D721Med (cell line): ENCODE measurements around the gene AGPAT1.
A peak's percentile ranks its signal among the peaks of the same experiment; 100 is the strongest.

Experiments used
- DNase-seq: peaks from one replicate; pipeline ENCODE4 v3.0.0; 2011; ENCODE audit warnings: low spot score; ENCODE audit not compliant: insufficient read length
- FAIRE-seq: peaks from 2 replicates; lab custom pipeline; 2011; peaks lifted over from hg19 to GRCh38; lab: Jason Lieb, UNC
- TF ChIP-seq, protein P1 (sequence below): IDR thresholded peaks from 2 replicates; pipeline ENCODE4 v1.5.1; 2012; ENCODE audit warnings: mild to moderate bottlenecking, control low read depth; ENCODE audit not compliant: insufficient read depth; ENCODE audit errors: missing control alignments

AGPAT1 gene, protein sequence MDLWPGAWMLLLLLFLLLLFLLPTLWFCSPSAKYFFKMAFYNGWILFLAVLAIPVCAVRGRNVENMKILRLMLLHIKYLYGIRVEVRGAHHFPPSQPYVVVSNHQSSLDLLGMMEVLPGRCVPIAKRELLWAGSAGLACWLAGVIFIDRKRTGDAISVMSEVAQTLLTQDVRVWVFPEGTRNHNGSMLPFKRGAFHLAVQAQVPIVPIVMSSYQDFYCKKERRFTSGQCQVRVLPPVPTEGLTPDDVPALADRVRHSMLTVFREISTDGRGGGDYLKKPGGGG

DNA sequence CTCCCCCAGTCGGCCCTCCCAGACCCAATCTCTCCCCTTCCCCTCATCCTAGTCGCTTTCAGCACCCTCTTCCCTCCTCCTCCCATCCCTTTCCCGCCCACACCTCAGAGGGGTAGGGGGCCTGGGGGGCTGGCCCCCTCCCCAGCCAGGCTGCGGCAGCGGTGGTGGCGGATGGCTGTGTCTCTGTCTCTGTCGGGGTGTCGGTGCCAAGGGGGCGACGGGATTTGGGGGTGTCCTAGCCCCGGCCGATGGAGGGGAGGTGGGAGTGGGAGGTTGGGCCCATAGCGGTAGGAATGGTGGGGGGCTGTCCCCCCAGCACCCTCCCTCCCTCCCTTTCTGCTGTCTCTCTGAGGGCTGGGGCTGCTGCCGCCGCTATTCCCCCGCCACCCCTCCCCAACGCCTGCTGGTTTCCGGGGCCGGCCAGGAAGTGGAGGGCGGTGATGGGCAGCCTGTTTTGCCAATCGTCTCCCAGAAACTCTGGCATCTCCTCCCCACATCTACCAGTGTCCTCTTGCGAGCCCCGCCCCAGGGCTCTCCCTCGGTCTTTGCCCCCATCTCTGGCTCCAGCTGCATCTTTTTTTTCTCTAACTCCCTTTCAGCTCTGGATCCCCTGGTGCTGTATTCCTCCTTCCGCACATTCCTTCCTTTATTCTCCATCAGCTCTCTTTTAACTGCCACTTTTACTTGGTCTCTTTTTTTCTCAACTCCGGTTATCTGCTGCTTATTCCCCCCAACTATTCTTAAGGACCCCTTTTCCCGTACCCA lies at the start of gene AGPAT1:
AGPAT1 (minus strand) TSS at position 374 of the 765 bp plus-strand sequence. CDS start 4,588 bp downstream, outside the sequence.
- FAIRE-seq: no peak
- DNase-seq: peak; percentile 85
- TF ChIP-seq, protein P1, sequence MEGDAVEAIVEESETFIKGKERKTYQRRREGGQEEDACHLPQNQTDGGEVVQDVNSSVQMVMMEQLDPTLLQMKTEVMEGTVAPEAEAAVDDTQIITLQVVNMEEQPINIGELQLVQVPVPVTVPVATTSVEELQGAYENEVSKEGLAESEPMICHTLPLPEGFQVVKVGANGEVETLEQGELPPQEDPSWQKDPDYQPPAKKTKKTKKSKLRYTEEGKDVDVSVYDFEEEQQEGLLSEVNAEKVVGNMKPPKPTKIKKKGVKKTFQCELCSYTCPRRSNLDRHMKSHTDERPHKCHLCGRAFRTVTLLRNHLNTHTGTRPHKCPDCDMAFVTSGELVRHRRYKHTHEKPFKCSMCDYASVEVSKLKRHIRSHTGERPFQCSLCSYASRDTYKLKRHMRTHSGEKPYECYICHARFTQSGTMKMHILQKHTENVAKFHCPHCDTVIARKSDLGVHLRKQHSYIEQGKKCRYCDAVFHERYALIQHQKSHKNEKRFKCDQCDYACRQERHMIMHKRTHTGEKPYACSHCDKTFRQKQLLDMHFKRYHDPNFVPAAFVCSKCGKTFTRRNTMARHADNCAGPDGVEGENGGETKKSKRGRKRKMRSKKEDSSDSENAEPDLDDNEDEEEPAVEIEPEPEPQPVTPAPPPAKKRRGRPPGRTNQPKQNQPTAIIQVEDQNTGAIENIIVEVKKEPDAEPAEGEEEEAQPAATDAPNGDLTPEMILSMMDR: no peak

DNA sequence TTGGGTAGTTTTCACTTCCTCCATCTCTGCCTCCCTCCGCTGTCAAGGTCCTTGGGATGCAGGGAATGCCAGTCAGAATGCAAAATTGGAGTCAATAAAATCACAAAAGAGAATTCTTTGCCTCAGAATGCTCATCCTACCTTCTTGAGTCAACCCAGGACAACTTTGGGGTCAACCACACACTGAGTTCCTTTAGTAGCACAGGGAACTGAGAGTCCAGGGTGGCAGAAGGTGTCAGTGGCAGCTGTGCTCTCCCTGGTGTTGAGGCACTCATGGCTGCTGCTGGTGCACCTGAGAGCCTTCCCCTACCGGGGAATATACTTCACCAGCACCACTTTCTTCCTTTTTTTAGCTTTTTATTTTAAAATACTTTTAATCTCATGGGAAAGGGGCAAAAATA lies 48.8 kb upstream of the AGPAT1 start:
- DNase-seq: no peak
- TF ChIP-seq, protein P1: no peak
- FAIRE-seq: no peak

DNA sequence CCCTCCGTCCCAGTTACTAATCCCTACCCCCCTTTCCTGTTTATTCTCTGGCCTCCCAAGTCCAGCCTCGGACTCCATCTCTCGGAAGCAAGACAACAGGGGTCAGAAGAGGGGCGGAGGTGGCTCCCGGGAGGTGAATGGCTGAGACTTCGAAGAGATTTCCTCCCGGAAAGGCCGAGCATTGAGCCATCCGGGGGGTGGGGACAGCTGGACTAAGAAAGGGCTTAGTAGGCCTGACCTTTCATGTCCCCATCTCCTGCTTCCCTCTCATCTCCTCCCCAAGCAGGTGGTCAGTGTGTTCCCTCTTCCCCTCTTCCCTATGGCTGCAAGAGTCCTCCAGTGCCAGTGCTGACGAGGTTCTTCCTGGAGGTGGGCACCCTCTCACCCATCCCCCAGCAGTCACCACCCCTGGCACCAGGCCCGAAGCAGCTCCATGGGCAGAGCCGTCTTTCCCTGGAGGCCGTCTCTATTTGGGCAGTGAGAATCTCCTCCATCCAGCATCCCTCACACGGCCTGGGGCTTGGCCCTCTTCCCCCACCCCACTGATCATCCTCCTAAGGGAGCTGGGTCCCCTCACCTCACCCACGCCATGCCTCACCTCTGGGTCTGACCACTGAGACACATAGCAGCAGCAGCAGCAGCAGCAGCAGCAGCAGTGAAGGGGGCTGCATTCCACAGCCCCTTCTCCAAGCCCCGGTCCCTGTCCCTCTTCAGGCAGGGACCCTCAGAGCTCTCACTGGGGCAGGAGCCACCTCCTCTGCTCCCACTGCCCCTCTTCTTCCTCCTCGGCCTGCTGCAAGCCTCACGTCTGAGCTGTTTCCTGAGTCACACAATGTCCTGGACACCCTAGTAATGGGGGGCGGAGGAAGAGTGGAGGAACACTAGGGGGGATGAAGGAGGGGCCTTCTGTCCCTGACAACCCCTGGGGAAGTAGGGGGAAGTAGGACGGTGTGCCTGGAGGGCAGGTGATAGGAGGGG lies 47.7 kb upstream of the AGPAT1 start, which contains the start of gene NOTCH4:
NOTCH4 (minus strand) TSS at position 810 of the 978 bp plus-strand sequence; CDS start at position 671, 139 bp downstream.
- no peak for FAIRE-seq
- no peak for DNase-seq
- TF ChIP-seq, protein P1: no peak

DNA sequence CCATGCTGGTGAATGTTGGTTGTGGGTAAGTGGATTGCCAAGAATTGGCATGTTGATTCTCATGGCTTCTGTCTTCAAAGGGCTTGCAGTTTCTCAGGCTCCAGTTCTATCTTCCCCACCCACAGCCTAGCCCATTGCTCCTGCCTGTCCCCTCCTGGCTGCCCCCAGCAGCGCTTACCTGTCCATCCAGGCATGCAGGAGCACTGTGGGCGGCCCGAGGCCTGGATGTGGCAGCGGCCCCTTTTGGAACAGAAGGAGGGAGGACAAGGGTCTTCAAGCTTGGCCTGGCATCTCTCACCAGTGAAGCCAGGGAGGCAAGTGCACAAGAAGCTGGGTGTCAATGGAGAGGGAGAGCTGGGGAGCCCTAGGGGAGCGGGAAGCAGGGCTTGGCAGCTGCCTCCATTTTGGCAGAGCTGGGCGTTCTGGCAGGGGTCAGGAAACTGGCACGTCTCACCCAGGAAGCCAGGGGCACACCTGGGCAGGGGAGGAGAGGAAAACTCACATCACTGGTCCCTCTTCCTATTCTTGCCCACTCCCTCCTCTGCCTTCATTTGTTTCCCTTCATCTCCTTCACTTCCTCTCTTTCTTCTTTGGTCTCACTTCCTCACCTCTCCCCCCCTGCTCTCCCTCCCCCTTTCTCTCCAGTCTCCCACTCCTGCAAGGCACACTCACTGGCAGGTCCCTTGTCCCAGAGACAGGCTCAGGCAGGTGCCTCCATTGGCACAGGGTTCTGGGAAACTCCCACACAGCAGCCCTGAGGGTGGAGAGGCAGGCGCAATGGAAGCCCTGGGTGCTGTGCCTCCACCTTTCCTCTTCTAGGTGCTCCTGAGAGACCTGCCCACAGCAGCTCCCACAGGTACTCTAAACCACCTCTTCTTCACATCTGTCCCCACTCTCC lies 46.7 kb upstream of the AGPAT1 start:
- DNase-seq: no peak
- FAIRE-seq: no peak
- TF ChIP-seq, protein P1: no peak

DNA sequence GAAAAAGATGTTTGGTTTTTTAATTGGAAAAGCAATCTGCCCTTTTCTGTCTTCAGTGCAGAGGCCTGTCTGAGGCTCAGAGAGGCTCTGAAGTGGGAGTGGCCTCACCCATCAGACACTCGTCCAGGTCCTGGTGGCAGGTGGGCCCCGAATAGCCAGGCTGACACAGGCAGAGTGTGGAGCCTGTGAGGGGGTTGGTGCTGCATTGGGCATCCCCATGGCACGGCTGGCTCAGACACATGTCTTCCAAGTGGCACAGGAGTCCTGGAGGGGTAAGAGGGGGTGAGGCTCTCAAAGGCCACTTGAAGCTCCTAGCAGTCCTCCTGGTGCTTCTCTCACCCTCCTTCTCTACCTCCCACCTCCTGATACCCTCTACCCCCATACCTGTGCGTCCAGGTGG lies 44.1 kb upstream of the AGPAT1 start:
- DNase-seq: no peak
- FAIRE-seq: no peak
- TF ChIP-seq, protein P1: no peak

DNA sequence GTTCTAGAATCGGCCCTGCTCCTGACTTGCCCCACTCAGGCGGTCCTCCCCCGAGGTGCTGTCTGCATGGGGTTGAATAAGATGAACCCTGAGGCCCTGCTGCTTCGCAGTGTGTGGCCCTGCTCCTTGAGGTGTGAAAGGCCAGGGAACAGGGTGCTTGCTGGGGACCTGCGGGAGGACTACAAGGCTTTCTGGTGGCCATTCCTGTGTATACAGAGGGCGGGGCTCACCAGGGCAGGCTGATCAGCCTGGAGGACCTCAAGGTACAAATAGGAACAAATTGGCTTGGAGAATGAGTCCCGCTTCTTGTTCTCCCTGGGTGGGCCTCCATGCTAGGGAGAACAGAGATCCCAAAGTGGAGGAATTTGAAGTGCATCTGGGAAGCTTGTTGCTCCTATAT lies 42.3 kb upstream of the AGPAT1 start:
- FAIRE-seq (no peak), DNase-seq (no peak)
- TF ChIP-seq, protein P1: no peak
